ENCODE results near the gene SAMD3.
"Not testable (repeated sequence)": the region's sequence is repeated elsewhere in the genome, so short reads cannot be mapped to it uniquely, and the experiment has no call there.

The SAMD3 gene

DNA sequence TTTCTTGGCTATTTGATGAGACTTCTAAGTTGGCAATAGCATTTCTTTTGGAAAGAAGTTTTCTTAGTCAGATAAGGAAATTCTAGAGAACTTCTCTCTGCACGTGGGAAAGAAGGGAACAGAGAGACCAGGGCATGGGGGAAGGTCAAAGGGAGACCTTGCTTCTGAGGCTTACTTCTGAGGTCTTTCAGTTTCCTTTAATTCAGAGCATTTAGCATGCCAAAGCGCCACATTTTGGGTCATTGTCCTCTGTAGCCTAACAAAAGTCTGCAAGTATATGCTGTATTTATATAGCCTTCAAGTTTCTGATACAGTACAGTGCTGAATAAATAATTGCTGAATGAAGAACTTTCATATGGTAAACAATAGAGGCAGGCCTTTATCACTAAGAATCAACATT is 95.6 kb downstream of the SAMD3 start:
- DNase-seq: no peak

GRCh38 chr6:130122243-130122642 is 100.5 kb downstream of the SAMD3 start:
- DNase-seq: no peak

DNA sequence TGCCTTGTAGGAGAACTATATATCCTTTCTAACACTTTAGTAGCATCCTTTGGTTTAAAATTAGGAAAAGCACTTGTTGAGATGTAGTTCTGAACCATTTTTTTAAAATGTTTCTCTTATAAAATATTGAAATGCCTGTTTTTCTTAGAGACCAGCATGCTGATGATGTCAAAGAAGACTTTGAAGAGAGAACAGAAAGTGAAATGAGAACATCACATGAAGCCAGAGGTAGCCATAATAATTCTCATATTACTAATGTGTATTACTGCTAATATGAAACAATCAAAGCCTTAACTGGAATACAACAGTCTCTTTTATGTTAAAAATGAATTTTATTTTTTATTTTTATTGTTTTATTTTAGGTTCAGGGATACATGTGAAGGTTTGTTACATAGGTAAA is 102.0 kb downstream of the SAMD3 start:
- DNase-seq: no peak

DNA sequence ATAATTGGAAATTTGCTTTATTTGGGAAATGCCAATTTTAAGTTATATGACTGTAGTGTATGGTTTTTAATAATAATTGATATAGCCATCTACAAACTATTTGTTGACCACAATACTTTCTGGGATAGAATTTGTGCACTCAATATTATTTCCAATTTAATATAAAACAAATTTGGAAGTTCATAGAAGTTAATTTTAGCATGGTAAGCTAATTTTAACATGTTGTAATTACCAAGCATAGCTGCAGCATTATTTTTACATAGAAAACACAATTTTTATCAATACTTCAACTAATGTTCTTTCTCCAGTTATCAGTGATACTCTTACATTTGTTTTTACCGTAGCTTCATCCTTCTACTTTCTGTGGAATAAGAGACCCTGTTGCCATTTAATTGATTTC is 103.5 kb downstream of the SAMD3 start:
- no peak for DNase-seq

DNA sequence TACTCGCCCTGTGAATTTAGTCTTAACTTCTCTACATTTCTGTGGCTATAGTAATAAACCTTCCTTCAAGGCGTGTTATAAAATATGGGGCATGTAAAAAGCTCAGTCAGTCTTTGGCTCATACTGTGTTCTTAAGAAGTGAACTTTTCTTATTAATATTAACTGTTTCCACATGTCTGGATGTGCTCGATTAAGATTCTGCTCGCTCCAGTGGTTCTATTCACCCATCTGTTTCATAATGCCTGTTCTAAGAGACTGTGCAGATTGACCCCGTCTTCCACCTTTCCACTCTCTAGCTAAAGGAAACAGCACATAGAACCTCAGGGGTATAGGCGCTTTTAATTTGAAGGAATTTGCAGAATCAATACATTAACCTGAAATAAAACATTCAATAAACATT is 104.5 kb downstream of the SAMD3 start:
- DNase-seq: no peak

DNA sequence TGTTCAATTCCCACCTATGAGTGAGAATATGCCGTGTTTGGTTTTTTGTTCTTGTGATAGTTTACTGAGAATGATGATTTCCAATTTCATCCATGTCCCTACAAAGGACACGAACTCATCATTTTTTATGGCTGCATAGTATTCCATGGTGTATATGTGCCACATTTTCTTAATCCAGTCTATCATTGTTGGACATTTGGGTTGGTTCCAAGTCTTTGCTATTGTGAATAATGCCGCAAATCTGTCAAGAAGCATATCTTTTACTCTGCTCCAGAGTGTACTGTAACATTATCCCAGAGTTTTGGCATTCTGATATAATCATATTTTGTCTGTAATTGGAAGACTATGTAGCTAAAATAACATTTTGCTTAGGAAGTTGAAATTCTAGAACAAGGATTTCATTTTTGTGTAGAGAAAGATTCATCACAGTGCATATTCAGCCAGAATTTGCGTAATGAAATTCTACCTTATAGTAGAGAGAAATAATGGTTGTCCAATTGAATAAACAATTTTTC is 105.5 kb downstream of the SAMD3 start:
- not testable (repeated sequence) for DNase-seq

DNA sequence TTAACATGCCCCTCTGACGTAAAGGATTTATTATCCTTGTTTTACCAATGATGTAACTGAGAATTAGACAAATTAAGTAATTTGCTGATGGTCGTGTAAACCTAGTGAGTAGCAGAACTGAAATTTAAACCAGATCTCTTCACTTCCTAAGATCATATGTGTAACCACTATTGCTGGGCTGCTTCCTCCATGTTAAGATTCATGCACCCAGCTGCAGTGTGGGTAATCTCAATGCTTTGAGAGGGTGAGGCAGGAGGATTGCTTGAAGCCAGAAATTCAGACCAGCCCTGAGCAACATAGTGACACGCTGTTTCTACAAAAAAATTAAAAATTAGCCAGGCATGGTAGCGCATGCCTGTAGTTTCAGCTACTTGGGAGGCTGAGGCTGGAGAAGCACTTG is 106.5 kb downstream of the SAMD3 start:
- DNase-seq: no peak

GRCh38 chr6:130115036-130115435 is 107.7 kb downstream of the SAMD3 start:
- no peak for DNase-seq

DNA sequence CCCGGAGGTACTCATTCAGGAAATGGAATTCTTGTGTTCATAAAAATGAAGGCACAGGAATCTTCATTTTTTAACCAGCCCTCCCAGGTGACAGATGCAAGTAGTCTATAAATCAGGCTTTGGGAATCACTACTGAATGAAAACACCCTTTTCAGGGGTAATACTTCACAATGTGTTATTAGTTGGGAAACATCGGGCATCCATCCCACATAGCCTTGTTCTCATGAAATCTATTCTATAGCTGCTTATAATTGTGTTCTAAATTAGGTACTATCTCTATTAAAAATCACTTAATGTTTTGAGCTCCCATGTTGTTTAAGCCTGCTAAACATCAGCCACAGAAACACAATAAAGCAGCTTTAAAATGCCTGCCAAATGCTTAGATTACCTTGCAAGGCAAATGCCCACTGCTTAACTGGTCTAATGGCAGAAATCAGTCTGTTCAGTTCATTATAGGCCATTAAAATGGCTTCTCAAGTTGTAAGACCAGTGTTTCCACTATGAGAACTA is 109.5 kb downstream of the SAMD3 start:
- no peak for DNase-seq

GRCh38 chr6:130111031-130111430 is 111.7 kb downstream of the SAMD3 start:
- DNase-seq: no peak

DNA sequence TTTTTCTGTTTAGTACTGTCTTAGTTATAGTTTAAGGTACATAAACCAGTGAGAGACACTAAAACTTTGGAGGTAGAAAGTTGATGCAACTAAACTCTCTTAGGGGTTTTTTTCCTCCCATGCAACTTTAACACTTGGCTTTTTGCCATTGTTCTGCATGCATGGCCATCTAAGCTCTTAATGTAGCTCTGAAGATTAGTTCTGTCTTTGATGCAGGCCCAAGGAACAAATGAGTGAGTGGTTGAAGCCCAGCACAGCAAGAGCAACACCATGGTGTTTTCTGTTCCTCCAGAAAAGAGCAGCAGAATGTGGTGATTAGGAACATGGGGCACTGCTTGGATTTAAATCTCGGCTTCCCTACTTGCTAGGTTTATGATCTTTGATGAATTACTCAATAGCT is 115.0 kb downstream of the SAMD3 start:
- DNase-seq: no peak

GRCh38 chr6:130105996-130106704 is 116.6 kb downstream of the SAMD3 start:
- DNase-seq: no peak

- DNase-seq: no peak
Observed at GRCh38 chr6:130099119-130099518, 123.6 kb downstream of the SAMD3 start.

- DNase-seq: no peak
Observed at GRCh38 chr6:130098317-130098716, 124.4 kb downstream of the SAMD3 start.
